H1 (cell line): ENCODE measurements around the gene KLF2. TPM values are rescaled to one million over a fixed set of nuclear protein-coding genes. Genes with fewer than 3 reads are reported as not detected.

Experiments used
- KDM5A ChIP-seq: fragments of 200-600 bp; IDR thresholded peaks from 2 replicates; pipeline ENCODE4 v1.7.1; 2012; ENCODE audit warnings: mild to moderate bottlenecking, low read length, inconsistent platforms, mixed read lengths
- SIX5 ChIP-seq: IDR thresholded peaks from 2 replicates; pipeline ENCODE4 v1.6.1; 2011; ENCODE audit warnings: mild to moderate bottlenecking, low read depth, low read length
- polyA plus RNA-seq, 7 experiments: library from polyadenylated mRNA; depleted of rRNA in 3 of 7; stranded (reverse) in 5 of 7; unstranded in 2 of 7; fragments of >200 nt in 5 of 7; fragments of 200-250 nt in 2 of 7; gene quantifications; 1 replicate in 5 of 7; 2 replicates in 1 of 7; 4 replicates in 1 of 7; pipeline versions ENCODE4 v1.2.1 to v1.2.3, GENCODE V29; 2011 to 2013; ENCODE audit warnings: missing spikeins in 2 of 7, mixed read lengths in 2 of 7
- total RNA-seq: library from RNA; stranded (reverse); fragmentation: NEBNext Ultra II Directional; extraction: Animal tissue kit (Norgen Biotek cat#: 25700); gene quantifications from 2 replicates; pipeline ENCODE4 v1.2.1, GENCODE V29; 2021

Gene KLF2
- total and polyA plus RNA-seq, 2 of the 8 experiments (the other 6 are each of a cell fraction or from before 2014, with no cell fraction given): 0.19 to 0.33 TPM

DNA sequence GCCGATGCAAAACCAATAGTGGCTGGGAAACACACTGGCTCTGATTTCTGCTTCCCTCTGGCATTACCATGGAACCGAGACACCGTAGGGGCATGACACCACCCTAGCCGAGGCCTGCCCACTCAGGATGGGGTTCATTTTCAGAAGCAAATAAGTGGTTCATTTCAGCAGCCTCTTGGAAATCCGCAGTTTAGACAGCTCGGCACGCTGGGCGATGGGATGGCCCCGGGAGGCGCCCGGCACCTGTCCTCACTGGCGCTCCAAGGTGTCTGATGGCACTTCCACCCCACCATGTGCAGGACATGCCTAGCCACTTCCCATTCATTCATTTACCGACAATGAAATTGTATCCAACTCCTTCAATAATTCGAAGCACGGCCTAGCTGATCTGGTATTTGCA, 33.8 kb downstream of the KLF2 start (continued):
- TF ChIP-seq SIX5 (no peak), KDM5A (no peak)
